Lower leg skin (tissue), 4 donors: ENCODE measurements around the gene SCT. TPM values are rescaled to one million over a fixed set of nuclear protein-coding genes. Genes with fewer than 3 reads are reported as not detected.

ENCODE experiments used
- DNase-seq, 2 donors: peaks; one replicate each; pipeline ENCODE4 v3.0.0-alpha.2; 2019; ENCODE audit warnings: low spot score in 2 of 2
- H3K4me3 ChIP-seq: fragments of 200-600 bp; sonication (generic); 2 replicates; pipeline ENCODE4 v1.5.1; 2017; ENCODE audit warnings: mild to moderate bottlenecking, low read depth; ENCODE audit not compliant: poor library complexity, severe bottlenecking
- CTCF ChIP-seq, 3 donors: fragments of 450-650 bp; IDR thresholded peaks; one replicate each; pipeline ENCODE4 v1.5.1; 2016; ENCODE audit warnings: antibody characterized with exemption in 3 of 3, mild to moderate bottlenecking in 3 of 3, moderate library complexity in 2 of 3
- POLR2A ChIP-seq, 2 donors: fragments of 450-650 bp; IDR thresholded peaks; one replicate each; pipeline ENCODE4 v1.6.1; 2016 to 2017; ENCODE audit warnings: antibody characterized with exemption in 2 of 2, mild to moderate bottlenecking in 1 of 2, moderate library complexity in 1 of 2
- WGBS, 2 donors: methylation state at CpG; one replicate each; pipeline ENCODE4 v1.1.5; 2018; 5-methylcytosine and 5-hydroxymethylcytosine counted together
- intact Hi-C: fragments of 100-400 bp; cut with DNase I; formaldehyde crosslinking; loops from one replicate; pipeline ENCODE4 v1.15.0; 2023; ENCODE audit warnings: low total_unique reads
- total RNA-seq, 4 donors: library from RNA; depleted of rRNA; stranded (reverse); fragments of >200 nt; gene quantifications; one replicate each; pipeline ENCODE4 v1.1.0, GENCODE V29; 2016

SCT gene
- total RNA-seq, 4 donors from 2014 or later, result not detected

DNA sequence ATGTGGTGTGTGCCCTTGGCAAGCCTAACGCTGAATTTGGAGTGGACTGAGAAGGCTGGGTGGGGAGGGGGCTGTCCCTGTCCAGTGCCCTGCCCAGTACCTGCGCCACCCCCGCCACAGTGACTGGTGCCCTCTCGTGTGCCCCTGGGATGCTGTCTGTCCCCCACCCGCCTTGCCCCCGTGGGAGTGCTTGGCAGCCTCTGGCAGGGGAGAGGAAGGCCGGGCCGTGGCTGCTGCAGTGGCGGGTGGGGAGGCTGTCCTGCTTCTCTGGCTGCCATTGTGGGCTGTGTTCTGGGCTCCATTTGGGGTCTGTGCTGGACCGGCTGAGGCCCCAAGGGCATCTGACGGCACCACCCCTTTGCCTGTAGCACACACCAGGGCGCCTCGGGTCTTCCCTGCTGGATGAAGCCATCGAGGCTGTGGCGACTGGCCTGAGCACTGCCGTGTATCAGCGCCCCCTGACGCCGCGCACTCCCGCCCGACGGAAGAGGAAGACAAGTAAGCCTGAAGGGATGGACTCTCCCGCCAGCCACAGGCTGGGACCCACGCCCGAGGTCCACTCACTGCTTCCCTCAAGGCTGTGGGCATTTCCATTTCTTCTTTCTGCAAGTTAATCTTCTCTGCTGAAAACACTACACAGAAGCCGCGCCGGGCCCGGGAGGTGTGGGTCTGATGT is 28.8 kb downstream of the SCT start:
- TF ChIP-seq POLR2A (IDR thresholded peaks at IDR 0.05) (no peak), CTCF (IDR thresholded peaks at IDR 0.05) (no peak)
- WGBS, 2 donors, result 91 to 95% methylated on average over 28 to 30 of the region's 30 CpGs
- H3K4me3 ChIP-seq, result no peak overlapping the region
- no peak for DNase-seq
- intact Hi-C loops, result no loop called here

DNA sequence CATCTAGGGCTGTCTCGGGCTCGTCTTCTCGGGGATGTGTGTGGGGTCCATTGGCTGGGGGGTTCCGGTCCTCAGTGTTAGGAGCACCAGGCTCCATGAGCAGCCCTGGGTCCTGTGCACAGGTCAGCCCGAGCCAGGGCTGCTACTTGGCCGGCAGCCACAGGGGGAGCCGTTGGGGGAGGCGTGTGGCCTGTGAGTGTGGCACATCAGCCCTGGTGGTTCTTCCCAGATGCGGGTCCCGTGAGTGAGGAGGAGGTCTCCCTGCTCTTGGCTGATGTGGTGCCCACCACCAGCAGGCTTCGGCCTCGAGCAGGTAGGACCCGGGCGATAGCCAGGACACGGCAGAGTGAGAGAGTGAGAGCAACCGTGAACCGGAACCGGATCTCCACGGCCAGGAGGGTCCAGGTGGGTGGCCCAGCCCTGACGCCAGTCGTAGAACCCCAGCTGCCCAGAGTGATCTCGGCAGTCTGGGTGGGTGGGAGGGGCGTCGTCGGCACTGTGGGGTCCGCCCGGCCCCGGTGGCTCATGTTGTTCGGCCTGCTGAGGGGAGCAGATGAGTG is 29.7 kb downstream of the SCT start:
- no peak overlapping the region for H3K4me3 ChIP-seq
- intact Hi-C loops, result no loop called here
- WGBS, 2 donors, result 83 to 90% methylated on average over 17 of the region's 29 CpGs
- no peak for DNase-seq
- TF ChIP-seq CTCF (IDR thresholded peaks at IDR 0.05) (no peak), POLR2A (IDR thresholded peaks at IDR 0.05) (no peak)

DNA sequence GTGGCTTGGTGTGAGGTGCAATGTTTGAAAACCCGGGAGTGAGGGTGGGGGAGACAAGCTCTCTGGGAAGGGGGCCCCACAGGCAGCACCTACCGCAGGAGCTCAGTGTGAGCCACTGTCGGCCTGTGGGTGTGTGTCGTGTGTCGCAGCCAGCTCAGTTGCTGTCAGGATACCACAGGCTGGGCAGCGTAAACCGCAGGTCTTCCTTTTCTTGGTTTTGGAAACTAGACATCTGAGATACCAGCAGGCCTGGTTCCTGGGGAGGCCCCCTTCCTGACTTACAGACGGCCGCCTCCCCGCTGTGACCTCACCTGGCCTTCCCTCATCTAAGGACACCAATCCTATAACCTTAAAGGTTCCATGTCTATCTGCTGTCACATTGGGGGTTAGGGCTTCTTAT is 30.6 kb downstream of the SCT start:
- 87 to 91% methylated on average over 10 of the region's 10 CpGs for WGBS, 2 donors
- no peak for DNase-seq
- H3K4me3 ChIP-seq, result no peak overlapping the region
- no peak for TF ChIP-seq CTCF (IDR thresholded peaks at IDR 0.05)
- TF ChIP-seq POLR2A (IDR thresholded peaks at IDR 0.05), result no peak
- intact Hi-C loops, result no loop called here

GRCh38 chr11:595400-595799 is 31.6 kb downstream of the SCT start:
- no peak for TF ChIP-seq POLR2A (IDR thresholded peaks at IDR 0.05)
- DNase-seq, result no peak
- no peak overlapping the region for H3K4me3 ChIP-seq
- 88 to 90% methylated on average over 10 of the region's 10 CpGs for WGBS, 2 donors
- intact Hi-C loops, result no loop called here

DNA sequence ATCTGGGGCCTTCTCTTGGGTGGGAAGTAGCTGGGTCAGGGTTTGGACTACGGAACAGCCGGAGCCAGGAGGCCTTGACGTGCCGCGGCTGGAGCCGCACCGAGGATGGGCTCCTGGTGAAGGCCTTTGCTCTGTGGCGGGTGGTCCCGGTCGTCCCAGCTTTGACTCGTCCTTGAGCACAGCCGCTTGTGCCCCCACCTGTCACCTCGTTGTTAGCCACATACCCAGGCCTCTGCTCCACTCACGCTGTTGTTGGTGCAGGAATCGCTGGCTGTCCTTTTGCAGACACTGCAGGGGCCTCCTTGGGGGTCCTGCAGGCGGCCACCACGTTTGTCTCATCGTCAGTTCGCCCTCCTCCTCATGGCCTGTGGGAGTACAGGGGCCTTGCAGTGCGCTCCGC is 33.6 kb downstream of the SCT start:
- WGBS, 2 donors, result 94% methylated on average over 21 of the region's 21 CpGs
- no peak for DNase-seq
- intact Hi-C loops, result no loop called here

DNA sequence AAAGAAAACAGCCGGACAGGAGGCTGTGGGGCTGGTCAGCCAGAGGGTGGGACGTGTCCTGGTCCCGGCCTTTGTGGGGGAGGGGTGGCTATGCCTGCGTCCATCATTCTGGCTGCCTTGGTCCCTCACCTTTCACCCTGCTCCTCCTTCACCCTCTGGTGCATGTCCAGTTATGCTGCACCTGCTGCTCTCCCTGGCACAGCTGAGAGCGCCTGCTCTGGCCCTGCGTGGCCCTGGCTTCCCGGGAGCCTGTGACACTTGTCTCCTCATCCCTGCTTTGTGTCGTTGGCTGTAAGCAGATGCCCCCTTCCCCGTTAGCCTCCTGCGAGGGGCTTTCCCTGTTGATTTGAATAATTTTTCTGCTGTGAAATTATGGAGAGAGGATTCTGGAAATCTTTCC is 34.1 kb downstream of the SCT start:
- intact Hi-C loops, result no loop called here
- WGBS, 2 donors, result 89 to 95% methylated on average over 10 of the region's 10 CpGs
- TF ChIP-seq POLR2A (IDR thresholded peaks at IDR 0.05) (no peak), CTCF (IDR thresholded peaks at IDR 0.05) (no peak)
- no peak overlapping the region for H3K4me3 ChIP-seq
- no peak for DNase-seq

More for the DNA sequence above, 33.6 kb downstream of the SCT start:
- TF ChIP-seq POLR2A (IDR thresholded peaks at IDR 0.05) (no peak), CTCF (IDR thresholded peaks at IDR 0.05) (no peak)
- H3K4me3 ChIP-seq, result no peak overlapping the region
